Activated CD8-positive, alpha-beta memory T cell treated with anti-CD3 and anti-CD28 coated beads, Interleukin-2, amount 10 ng/mL, durations not matched to agents 7 days and 5 days (primary cell): Measurements from ENCODE around the gene MOB1A. TPM values are rescaled to one million over a fixed set of nuclear protein-coding genes. Genes with fewer than 3 reads are reported as not detected.

Source experiments
- ATAC-seq: fragments of 150-1000 bp; cut with Tn5 transposase; one replicate; pipeline ENCODE4 v1.10.0; 2021; ENCODE audit warnings: moderate library complexity
- CTCF ChIA-PET: fragments of 350-600 bp; sonication (Branson Sonifier 250); formaldehyde crosslinking; loops from one replicate; lab custom pipeline; 2021; ENCODE audit warnings: antibody characterized with exemption; lab: Charles Lee
- DNase-seq: peaks from one replicate; pipeline ENCODE4 v3.0.0-alpha.2; 2020
- H3K27ac Mint-ChIP-seq: one replicate; pipeline ENCODE4 v1.8.0; 2021; ENCODE audit warnings: mild to moderate bottlenecking, mixed read lengths
- H3K27me3 Mint-ChIP-seq: one replicate; pipeline ENCODE4 v1.8.0; 2021; ENCODE audit warnings: mixed read lengths
- H3K36me3 Mint-ChIP-seq: one replicate; pipeline ENCODE4 v1.8.0; 2021; ENCODE audit warnings: mild to moderate bottlenecking, mixed read lengths
- H3K4me1 Mint-ChIP-seq: one replicate; pipeline ENCODE4 v1.8.0; 2021; ENCODE audit warnings: mixed read lengths
- H3K4me3 Mint-ChIP-seq: one replicate; pipeline ENCODE4 v1.8.0; 2021; ENCODE audit warnings: mild to moderate bottlenecking, moderate library complexity, mixed read lengths
- H3K9me3 Mint-ChIP-seq: one replicate; pipeline ENCODE4 v1.8.0; 2022; ENCODE audit warnings: low read depth, mixed read lengths
- total RNA-seq, 2 experiments: library from RNA; stranded (reverse); gene quantifications; one replicate each; pipeline ENCODE4 v1.2.3, GENCODE V29; 2021

The MOB1A gene
- total RNA-seq, 2 experiments from 2014 or later, result 183 to 220 TPM

DNA sequence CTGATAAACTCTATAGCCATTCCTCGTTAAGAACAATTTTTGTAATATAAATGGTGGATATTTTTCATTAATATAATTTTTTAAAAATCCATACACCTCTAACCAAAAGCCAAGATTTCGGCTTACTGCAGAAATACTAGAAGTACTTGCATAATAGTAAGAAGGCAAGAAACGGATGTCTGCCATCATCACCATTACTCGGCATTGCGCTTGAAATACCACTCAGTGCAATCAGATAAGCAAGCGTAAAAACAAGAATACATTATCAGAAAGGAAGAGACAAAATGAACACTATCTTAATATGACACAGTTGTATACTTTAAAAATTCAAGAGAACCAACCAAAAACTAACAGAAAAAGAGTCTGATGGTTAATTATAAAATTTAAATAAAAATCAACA, 15.7 kb downstream of the MOB1A start:
- peaks cover 6% of the 10 kb centered on the region for H3K4me1 Mint-ChIP-seq
- DNase-seq, result no peak
- CTCF ChIA-PET, result interaction anchor here (1.8 kb wide), 1 partner anchor 15 kb away, joined by 7 read pairs; the partner anchor contains the start of gene MOB1A
- H3K36me3 Mint-ChIP-seq, result peaks cover 60% of the 10 kb centered on the region
- H3K9me3 Mint-ChIP-seq, result no peaks in the 10 kb centered on the region
- H3K27ac Mint-ChIP-seq, result no peak overlapping the region
- no peak for ATAC-seq
- no peak overlapping the region for H3K4me3 Mint-ChIP-seq
- H3K27me3 Mint-ChIP-seq, result no peaks in the 10 kb centered on the region

DNA sequence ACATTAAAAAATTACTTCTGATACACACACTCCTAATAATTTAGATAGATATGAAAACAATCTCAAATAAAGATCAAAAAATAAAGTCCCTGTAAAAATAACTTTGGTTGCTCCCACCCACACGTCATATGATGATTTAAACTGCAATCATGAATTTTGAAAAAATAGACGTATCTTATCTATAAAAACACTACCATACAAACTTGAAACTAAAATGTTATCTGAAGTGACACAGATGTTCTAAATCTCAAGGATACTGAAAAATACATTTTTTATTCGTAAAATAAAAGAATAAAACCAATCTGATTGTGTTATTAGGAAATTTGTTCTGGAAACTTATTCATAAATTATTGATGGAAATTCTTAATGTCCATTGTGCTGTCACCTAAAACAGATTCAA, 22.8 kb downstream of the MOB1A start:
- ATAC-seq, result no peak
- no peak for DNase-seq
- Mint-ChIP-seq H3K4me1 (peaks cover 17% of the 10 kb centered on the region), H3K4me3 (no peak overlapping the region), H3K27me3 (no peaks in the 10 kb centered on the region), H3K9me3 (no peaks in the 10 kb centered on the region), H3K27ac (no peak overlapping the region), H3K36me3 (peaks cover 48% of the 10 kb centered on the region)
- CTCF ChIA-PET, result interaction anchor here (1.0 to 2.6 kb wide), 3 partner anchors 8 to 332 kb away, joined by 3 to 13 read pairs (median 4); partner anchors contain the start of gene BOLA3

DNA sequence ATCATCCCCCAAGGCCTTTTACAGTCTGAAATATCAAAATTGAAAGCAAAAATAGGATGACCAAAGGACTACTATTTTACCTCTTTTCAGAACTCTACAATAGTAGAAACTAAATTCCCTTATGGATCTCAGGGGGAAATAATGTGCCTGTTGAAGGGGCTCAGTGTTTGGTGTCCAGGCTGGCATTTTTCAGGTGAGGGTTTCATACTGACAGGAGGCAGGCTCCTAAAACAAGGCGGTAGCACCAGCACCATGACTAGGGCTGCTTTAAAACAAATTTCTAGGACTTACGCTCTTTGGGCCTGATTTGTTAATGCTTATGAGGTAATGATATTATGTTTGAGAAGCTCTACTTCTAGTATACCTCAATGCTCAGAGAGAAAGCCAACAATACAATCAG, 25.7 kb downstream of the MOB1A start:
- Mint-ChIP-seq H3K27me3 (no peaks in the 10 kb centered on the region), H3K27ac (peak overlapping the region; percentile 39), H3K4me3 (no peak overlapping the region), H3K36me3 (peaks cover 34% of the 10 kb centered on the region), H3K9me3 (no peaks in the 10 kb centered on the region), H3K4me1 (peaks cover 15% of the 10 kb centered on the region)
- CTCF ChIA-PET, result interaction anchor here (1.0 to 8.5 kb wide), 5 partner anchors 14 to 328 kb away, joined by 3 to 134 read pairs (median 3); partner anchors contain the start of genes MOB1A and STAMBP
- ATAC-seq, result no peak
- DNase-seq, result no peak

DNA sequence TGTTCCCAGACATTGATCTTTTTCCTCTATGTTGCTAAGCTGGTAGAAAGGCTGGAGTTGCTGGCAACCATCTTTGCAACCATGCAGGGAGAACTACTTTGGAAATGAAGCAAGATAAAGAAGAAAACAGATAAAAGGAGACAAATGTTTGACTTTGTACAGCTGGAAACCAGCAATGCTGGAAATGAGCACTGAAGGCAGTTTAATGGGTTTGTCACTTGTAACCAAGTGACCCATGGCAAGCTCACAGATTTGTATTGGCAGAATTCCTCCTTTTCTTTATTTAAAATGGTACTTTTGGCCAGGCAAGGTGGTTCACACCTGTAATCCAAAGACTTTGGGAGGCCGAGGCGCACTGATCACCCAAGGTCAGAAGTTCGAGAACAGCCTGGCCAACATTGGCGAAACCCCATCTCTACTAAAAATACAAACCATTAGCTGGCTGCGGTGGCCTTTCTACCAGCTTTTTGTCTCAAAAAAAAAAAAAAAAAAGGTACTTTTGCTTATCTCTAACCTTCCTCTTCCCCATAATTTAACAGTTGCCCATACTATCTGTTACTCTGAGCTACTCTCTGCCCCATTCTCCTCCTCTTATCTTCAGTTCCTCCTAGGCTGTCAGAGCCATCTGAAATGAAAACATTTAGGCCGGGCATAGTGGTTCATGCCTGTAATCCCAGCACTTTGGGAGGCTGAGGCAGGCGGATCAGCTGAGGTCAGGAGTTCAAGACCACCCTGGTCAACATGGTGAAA, 28.9 kb downstream of the MOB1A start:
- Mint-ChIP-seq H3K4me1 (peaks cover 17% of the 10 kb centered on the region), H3K27ac (peak overlapping the region; percentile 9), H3K27me3 (no peaks in the 10 kb centered on the region), H3K36me3 (peaks cover 16% of the 10 kb centered on the region), H3K9me3 (no peaks in the 10 kb centered on the region), H3K4me3 (no peak overlapping the region)
- ATAC-seq (no peak), DNase-seq (no peak)
- CTCF ChIA-PET, result interaction anchor here (0.7 to 8.5 kb wide), 8 partner anchors 28 to 470 kb away, joined by 3 to 134 read pairs (median 4); partner anchors contain the start of genes MOB1A and STAMBP

DNA sequence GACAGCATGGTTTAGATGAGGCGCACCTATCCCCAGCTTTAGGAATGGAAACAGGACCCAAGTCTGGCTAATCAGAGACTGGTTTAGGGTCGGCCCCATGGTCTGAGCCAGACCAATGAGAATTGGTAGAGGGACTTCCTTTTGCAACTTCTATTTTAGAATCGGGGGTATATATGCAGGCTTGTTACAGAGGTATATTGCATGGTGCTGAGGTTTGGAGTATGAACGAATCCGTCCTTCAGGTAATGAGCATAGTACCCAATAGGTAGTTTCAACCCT, 29.5 kb downstream of the MOB1A start:
- Mint-ChIP-seq H3K9me3 (no peaks in the 10 kb centered on the region), H3K27ac (peak overlapping the region; percentile 9), H3K4me3 (no peak overlapping the region), H3K36me3 (peaks cover 14% of the 10 kb centered on the region), H3K4me1 (peaks cover 13% of the 10 kb centered on the region), H3K27me3 (no peaks in the 10 kb centered on the region)
- DNase-seq (no peak), ATAC-seq (no peak)
- CTCF ChIA-PET, result interaction anchor here (1.0 to 8.5 kb wide), 12 partner anchors 8 to 324 kb away, joined by 3 to 134 read pairs (median 8); partner anchors contain the start of genes MOB1A, MTHFD2 and STAMBP

DNA sequence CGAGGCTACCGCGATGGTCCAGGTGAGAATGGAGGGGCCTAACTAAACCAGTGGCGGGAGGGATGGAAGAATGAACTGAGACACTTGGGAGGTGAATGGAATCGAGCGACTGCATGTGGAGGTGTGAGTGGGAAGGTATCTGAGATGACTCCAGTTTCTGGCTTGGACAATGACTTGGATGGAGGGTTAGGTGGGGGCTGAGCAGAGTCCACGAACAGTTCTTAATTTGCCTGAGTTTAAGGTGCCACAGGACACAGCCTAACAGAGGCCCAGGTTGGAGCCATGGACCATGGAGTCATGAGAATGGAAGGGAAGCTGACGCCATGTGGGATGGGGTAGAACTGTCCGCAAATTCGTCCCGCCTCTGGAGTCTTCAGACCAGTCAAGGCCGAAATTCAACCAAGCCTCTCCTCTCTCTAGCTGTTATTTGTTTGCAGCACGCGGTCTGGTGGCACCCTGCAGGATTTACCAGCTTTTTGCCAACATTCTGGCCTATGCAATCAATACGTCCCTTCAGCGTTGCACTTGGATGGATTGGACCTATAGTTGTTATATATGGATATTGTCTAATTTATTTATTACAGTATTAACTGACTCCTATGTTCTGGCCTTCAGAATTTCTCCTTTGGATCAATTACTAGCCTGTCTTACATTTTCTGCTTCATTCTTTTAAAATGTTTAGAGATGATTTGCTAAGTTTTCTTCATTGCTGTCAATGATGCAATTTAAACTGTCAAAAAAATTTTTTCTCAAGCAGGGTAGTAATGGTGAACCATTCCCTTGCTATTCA, 30.0 kb downstream of the MOB1A start:
- Mint-ChIP-seq H3K9me3 (no peaks in the 10 kb centered on the region), H3K27ac (no peak overlapping the region), H3K27me3 (no peaks in the 10 kb centered on the region), H3K36me3 (peaks cover 13% of the 10 kb centered on the region), H3K4me3 (no peak overlapping the region), H3K4me1 (peaks cover 11% of the 10 kb centered on the region)
- ATAC-seq (no peak), DNase-seq (no peak)
- CTCF ChIA-PET, result interaction anchor here (0.7 to 8.5 kb wide), 17 partner anchors 8 to 324 kb away, joined by 3 to 134 read pairs (median 5); partner anchors contain the start of genes MOB1A, MTHFD2 and STAMBP

DNA sequence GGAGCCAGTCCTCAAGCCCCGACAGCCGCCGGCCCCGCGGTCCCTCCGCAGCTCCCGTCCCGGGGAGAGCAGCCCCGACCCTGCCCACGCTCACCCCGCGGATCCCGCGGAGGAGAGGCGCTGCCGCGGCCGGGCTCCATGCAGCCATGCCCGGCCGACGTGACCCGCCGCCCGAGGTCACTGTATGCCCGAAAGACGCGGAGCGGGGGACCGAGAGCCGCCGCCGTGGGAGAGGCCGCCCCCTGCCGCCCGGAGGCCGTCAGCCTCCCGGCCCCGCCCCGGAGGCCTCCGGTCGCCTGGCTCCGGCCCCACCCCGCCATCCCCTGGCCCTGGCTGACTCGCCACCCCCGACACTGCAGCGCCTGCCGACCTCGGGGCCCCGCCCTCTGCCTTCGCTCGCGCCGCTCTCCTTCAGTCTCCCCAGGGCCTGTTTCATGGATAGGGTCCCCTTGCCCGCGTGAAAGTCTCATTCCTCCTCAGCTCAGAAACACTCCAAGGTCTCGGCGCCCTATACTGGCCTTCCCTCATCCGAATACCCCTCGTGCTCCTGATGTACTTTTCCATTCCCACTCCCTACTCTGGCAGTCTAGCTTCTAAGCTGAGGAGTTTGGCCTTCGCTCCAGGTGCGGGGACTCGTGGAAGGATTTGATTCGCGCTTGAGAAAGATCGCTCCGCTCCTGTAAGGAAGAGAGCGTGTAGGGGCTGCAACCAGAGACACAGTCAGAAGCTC, 30.8 kb downstream of the MOB1A start, which contains the start of gene BOLA3:
TSS of gene BOLA3 (minus strand) at position 186 of the 730 bp plus-strand sequence. CDS start at position 148, 38 bp downstream.
- peaks cover 4% of the 10 kb centered on the region for H3K4me1 Mint-ChIP-seq
- CTCF ChIA-PET, result interaction anchor here (0.6 to 8.5 kb wide), 34 partner anchors 9 to 468 kb away, joined by 3 to 134 read pairs (median 4); partner anchors contain the start of genes MOB1A, MTHFD2 and STAMBP

DNA sequence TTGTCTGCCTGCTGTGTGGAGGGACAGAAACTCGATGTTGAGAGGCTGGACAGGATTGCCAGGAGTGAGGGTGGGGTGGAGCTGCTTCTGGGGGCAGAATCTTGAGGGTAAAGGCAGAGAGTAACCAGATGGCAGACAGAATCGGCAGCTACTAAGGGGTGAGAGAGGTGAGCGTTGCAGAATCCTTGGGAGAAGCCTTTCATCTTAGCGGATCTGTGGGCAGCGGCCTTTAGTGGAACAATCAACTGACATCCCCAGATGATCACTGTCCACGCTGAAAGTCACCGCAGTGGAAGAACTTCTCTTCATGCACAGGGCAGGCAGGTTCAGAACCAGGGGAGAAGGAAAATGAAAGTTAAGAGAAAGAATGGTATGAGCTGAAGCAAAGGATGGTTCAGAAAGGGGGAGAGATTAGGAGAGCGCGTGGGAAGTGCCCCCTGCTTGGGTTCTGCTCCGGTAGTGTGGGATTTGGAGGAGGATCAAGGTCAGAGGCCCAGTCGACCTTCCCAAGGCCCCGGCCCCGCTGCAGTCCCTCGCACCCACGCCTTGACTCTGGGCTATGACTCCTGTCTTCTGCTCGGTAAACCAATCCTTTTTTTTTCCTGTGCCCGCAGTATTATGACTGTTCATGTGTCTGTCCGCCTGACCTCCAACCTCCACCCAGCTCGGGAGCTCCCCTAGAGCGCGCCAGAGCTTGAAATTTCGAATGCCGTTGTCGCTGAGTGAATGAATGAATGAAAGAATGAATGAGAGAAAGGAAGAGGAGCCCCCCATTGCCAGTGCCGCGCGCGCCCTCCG, 31.6 kb downstream of the MOB1A start:
- H3K36me3 Mint-ChIP-seq, result peaks cover 4% of the 10 kb centered on the region
- peaks cover 4% of the 10 kb centered on the region for H3K4me1 Mint-ChIP-seq

More for the DNA sequence above, 30.8 kb downstream of the MOB1A start, which contains the start of gene BOLA3:
- ATAC-seq (peak; percentile 98), DNase-seq (peak; percentile 92)
- no peaks in the 10 kb centered on the region for H3K27me3 Mint-ChIP-seq
- H3K4me3 Mint-ChIP-seq, result no peak within 1 kb of the TSS
- peaks cover 6% of the 10 kb centered on the region for H3K36me3 Mint-ChIP-seq
- no peak within 1 kb of the TSS for H3K27ac Mint-ChIP-seq
- H3K9me3 Mint-ChIP-seq, result no peaks in the 10 kb centered on the region

DNA sequence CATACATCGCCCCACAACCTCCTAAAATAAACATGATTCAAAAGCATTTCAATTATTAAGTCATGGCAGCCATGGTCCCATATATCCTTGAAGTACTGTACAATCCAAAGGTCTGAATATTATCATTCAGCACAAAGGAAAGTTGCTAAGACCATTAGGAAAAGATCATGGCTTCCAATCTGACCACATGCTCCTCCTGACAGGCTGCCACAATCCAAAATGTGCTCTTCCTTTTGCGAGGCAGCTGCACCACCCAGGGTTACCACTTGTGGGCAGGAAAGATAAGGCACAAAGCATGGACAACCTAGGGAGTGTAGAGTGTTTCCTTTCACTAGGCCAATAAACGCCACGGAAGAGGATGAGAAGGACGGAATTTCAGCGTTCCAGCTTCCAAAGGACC, 36.3 kb downstream of the MOB1A start:
- ATAC-seq (no peak), DNase-seq (no peak)
- CTCF ChIA-PET, result no interaction called here
- H3K4me3 Mint-ChIP-seq, result no peak overlapping the region
- H3K27ac Mint-ChIP-seq, result no peak overlapping the region
- H3K36me3 Mint-ChIP-seq, result peaks cover 6% of the 10 kb centered on the region
- H3K27me3 Mint-ChIP-seq, result no peaks in the 10 kb centered on the region
- H3K9me3 Mint-ChIP-seq, result no peaks in the 10 kb centered on the region
- H3K4me1 Mint-ChIP-seq, result peaks cover 4% of the 10 kb centered on the region

More for the DNA sequence above, 31.6 kb downstream of the MOB1A start:
- CTCF ChIA-PET, result interaction anchor here (0.6 to 8.5 kb wide), 28 partner anchors 9 to 467 kb away, joined by 3 to 134 read pairs (median 4); partner anchors contain the start of genes MOB1A, MTHFD2 and STAMBP
- DNase-seq (peak; percentile 70), ATAC-seq (peak; percentile 42)
- Mint-ChIP-seq H3K9me3 (no peaks in the 10 kb centered on the region), H3K27me3 (no peaks in the 10 kb centered on the region), H3K4me3 (no peak overlapping the region), H3K27ac (no peak overlapping the region)

DNA sequence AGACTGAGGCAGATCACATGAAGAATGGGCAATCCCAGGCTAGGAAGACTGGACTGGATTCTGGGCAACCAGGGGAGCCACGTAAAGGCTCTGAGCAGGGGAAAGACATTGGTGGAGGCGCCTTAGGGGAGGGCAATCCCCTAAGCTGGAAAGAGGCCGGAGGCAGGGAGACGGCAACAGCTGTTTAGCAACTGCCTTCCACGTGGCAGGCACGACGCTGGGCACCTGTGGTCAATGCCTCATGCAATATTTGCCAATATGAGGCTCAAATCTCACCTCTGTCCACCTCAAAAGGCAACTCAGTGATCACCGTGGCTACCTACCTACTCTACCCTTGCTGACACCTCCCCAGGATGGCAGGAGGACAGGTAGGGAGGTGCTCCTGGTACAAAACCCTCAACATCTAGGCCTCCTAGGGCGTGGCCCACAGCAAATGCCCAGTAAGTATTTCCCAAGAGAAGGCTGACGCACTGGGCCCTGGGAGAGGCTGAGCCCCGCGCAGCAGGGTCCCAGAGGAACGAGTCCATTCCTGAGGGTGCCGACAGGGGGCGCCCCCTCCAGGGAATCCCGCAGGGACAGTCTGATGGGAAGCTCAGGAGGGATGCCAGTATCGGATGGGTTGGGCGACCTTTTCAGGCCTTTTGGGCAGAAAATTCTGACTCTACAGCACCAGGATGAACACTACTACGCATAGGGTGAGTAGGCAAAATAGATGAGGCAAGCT, 39.9 kb downstream of the MOB1A start:
- Mint-ChIP-seq H3K4me3 (no peak overlapping the region), H3K27ac (no peak overlapping the region), H3K27me3 (no peaks in the 10 kb centered on the region), H3K4me1 (no peaks in the 10 kb centered on the region), H3K36me3 (peaks cover 15% of the 10 kb centered on the region), H3K9me3 (no peaks in the 10 kb centered on the region)
- DNase-seq (no peak), ATAC-seq (no peak)
- CTCF ChIA-PET, result interaction anchor here (0.8 to 1.1 kb wide), 3 partner anchors 8 to 315 kb away, joined by 3 read pairs; no protein-coding TSS in a partner anchor

DNA sequence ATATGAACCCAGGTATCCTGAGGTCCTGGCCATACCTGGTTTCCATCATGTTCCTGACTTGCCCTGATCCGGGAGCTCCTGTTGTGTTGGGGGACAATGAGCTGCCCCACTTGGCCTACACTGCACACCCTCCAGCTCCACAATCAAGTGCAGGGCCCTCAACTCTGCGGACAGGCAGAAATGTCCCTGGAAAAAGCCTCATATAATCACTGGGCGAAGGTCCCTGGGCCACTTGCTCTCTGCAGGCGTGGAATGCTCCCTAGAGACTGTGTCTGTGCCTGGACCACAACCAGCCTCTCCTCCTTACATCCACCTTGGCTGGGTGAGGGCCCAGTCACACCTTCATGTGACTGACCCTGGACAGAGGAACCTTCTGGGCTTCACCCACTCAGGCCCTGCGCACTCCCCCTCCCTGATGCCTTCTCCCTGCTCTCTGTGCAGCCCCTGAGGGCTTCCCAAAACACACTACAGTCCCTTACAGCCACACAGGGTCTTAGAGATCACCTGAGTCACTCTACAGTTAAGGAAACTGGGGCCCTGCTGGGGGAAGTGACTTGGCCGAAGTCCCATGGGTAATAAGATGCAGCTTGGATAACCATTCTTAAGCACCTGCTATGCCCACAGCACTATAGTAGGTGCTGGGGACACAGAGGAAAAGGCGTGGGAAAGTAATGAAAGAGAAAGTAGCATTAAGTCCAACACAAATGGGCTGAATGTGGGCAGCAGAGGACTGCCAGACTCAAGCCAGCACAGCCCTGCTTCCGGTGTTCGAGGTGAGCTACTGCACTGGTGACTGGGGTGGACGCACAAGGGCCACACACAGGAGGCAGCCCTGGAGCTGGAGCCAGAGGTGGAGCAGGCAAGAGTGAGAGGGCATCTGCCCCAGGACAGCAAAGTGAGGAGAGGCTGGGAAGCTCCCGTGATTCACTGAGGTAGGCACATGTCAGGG, 40.8 kb downstream of the MOB1A start:
- Mint-ChIP-seq H3K27me3 (no peaks in the 10 kb centered on the region), H3K9me3 (no peaks in the 10 kb centered on the region), H3K4me1 (no peaks in the 10 kb centered on the region), H3K4me3 (no peak overlapping the region), H3K36me3 (peaks cover 21% of the 10 kb centered on the region), H3K27ac (no peak overlapping the region)
- DNase-seq (no peak), ATAC-seq (no peak)
- CTCF ChIA-PET, result interaction anchor here (0.8 to 1.1 kb wide), 3 partner anchors 9 to 314 kb away, joined by 3 read pairs; no protein-coding TSS in a partner anchor
